RKO (cell line): Measurements from ENCODE around the gene CD164.
"Not testable (repeated sequence)": the region's sequence is repeated elsewhere in the genome, so short reads cannot be mapped to it uniquely, and the experiment has no call there.

Experiments
- DNase-seq: peaks from one replicate; pipeline ENCODE4 v3.0.0-alpha.2; 2016; ENCODE audit warnings: low spot score

CD164 gene

DNA sequence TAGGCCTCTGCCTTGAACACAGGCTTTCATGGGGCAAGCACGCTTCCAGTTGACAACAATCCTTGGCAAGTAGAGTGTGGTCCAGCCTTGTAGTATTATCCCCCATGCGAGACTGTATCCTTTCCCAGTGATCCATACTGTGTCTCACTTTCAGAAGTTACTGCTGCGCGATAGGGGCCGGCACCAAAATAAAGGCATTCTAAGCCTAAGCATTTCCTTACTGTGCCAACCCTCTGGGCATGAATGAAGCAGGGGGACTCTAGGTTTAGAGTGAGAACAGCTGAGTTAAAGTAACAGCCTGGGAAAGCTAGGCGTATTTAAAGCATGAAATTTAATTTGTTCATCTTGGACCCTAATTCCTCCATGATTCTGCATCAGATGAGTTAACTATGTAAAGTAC, 39.4 kb downstream of the CD164 start:
- DNase-seq = no peak

DNA sequence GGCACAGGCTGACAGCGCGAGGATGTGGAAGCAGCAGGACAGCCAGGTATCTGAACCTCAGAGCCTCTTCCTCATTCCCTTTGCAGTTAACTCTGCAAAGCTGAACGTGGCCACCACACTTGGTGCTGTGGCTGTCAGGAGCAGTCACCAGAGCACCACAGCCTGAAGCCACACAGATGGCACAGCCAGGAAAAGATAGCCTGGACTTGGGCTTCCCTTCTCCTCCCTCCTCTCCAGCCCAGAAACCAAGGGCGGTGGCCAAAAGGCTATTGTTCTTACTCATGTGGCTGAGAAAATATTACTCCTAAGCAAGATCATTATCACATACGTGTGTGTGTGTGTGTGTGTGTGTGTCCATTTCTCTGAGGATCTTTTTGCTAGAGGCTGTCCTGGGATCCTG, 39.8 kb downstream of the CD164 start:
- DNase-seq = no peak

DNA sequence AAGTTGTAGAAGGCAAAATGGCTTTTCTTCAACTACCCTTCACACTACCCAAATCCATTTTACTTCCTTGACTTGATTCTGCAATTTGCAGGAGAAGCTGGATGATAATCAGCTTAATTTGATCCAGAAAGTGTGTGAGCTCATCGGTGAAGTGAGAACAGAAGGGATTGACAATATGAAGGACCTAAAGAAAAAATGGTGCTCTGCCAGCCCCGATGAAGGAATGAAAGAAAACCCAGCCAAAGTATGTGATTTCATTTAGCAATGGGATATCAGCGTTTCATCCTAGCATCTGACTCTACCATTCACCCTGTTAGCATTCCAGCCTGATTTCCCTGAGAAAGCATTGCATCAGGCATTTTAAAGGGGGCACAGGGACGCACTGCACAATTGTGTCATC, 41.5 kb downstream of the CD164 start:
- no peak for DNase-seq

DNA sequence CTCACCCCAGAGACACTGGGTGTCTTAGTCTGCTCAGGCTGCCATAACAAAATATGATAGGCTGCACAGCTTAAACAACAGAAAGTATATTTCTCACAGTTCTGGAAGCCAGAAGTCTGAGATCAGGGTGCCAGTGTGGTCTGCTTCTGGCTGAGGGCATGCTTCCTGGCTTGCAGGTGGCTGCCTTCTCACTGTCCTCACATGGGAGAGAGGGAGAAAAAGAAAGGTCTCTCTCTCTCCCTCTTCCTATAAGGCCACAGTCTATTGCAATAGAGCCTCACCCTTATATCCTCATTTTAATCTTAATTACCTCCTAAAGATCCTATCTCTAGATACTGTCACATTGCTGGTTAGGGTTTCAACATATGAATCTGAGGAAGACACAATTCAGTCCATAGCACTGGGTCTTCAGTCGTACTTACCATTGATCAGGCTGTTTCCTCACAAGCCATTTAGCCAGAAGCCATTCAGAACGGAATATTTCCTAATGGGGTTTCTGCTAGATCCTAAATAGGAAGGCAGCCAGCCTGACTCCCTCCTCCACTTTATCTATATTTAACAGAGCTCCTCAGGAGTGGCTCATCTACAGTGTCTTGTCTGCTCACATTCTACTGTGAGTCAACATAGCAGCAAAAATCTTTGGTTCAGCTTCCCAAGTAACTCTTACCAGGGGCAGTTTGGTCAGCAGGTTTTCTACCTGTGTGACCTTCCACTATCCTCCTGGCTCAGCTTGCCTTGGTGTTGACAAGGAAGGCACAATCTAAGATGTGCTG, 42.2 kb downstream of the CD164 start:
- no peak for DNase-seq

DNA sequence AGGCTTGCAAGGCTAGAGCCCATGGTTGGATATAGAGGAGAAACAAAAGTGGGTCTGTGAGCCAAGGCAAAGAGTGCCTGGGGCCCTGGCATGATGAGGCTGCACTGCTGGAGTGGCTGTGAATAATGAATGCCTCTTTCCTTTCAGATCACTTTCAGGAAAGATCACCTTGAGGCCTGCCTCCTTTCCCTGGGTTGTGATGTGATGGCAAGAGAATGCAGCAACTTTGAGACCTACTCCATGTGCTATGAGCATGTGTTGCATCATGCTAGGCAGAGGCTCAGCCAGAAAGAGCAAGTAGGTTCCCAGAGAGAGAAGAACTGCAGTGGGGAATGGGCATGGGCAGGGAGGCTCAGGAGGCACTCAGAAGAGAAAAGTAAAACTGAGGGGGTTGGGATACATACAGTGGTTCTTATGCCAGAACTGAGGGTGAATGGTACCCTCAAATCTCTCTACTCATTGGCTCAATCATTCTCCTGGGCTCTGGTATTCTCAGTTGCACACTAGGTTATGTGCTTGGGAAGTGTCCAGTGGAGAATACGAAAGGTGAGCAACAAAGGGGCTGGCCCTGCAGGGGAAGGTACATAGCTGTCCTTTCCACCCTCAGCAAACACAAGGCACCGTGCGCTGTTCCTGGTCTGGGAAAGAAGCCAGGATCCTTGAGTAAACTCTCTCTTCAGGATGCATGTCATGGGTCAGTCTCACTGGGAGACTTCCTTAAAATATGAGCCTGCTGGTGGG, 45.9 kb downstream of the CD164 start:
- DNase-seq = no peak

DNA sequence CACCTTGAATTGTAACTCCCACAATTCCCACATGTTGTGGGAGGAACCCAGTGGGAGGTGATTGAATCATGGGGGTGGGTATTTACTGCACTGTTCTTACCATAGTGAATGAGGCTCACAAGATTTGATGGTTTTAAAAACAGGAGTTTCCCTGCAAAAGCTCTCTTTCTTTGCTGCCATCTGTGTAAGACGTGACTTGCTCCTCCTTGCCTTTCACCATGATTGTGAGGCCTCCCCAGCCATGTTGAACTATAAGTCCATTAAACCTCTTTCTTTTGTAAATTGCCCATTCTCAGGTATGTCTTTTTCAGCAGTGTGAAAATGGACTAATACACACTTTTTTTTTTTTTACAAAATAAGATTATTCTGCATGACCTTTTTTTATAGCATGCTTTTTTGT, 48.4 kb downstream of the CD164 start:
- DNase-seq = not testable (repeated sequence)

DNA sequence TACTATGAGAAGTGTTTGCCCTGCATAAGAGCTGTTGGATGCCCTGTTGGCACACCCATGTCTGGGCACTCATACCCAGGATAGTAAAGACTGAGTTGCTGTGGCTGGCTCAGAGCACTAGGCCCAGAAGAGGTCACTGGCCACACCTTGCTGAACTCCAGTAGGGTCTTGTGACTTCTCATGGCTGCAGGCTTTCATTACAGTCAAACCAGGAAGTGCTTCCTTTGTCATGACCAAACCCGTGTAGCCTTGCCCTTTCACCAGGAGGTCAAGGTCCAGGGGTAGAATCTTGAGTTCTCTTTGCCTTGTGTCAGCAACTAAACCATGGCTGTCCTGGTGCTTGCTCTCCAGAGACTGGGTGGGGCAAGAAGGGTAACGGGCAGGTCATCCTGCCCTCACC, 49.5 kb downstream of the CD164 start:
- no peak for DNase-seq

DNA sequence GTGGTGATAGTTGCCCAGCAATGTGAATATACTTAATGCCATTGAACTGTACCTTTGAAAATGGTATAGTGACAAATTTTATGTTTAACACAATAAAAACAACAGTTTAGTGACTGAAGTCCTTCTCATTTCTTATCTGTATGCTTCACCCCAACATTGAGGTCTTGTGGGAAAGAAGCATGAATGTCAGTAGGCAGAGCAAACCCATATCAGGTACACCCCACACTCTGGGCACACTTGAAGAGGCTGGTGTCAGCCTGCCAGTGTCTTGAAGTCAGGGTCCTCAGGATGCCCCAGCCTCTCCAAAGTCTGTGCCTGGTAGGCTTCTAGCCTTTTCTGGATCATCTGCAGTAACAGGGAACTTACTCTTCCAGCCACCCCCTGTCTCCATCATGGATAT, 51.2 kb downstream of the CD164 start:
- no peak for DNase-seq

DNA sequence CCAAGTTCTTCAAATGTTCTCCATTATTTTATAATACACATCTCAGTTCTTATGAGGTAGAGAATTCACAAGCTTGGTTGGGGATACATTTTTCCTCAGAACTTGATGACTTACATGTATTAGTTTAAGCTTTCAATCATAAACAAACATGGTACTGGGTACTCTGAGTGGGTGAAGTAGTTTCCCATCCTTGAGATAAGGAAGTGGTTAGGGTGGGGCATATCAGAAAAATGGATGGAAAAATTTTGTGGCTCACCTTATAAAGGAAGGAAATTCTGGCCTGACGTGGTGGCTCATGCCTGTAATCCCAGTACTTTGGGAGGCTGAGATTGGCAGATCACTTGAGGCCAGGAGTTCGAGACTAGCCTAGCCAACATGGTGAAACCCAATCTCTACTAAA, 52.0 kb downstream of the CD164 start:
- DNase-seq = no peak

DNA sequence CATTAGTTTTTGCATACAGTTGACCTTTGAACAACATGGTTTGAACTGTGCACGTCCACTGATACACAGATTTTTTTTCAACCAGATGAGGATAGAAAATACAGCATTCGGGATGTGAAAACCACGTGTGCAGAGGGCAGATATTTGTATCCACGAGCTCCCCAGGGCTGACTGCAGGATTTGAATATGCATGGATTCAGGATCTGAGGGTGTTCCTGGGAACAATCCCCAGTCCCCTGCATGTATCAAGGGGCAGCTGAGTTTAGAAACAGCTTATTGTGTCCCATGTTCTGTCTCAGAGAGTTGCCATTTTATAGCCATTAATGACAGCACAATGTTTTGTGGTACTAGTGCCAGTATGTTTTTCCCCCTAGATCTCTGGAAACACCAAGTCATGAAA, 53.6 kb downstream of the CD164 start:
- DNase-seq = no peak

DNA sequence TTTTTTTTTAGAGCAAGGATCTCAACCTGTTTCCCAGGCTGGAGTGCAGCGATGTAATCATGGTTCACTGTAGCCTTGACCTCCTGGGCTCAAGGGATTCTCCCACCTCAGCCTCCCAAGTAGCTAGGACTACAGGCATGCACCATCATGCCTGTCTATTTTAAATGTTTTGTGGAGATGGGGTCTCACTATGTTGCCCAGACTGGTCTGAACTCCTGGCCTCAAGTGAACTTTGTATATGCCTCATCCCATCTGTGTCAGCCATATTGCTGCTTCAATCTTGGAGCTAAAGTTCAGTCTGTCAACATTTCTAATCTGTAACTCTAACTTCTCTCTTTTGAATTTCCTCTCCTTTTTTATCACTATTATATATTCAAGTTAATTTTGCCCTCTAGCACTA, 54.3 kb downstream of the CD164 start:
- DNase-seq = no peak

DNA sequence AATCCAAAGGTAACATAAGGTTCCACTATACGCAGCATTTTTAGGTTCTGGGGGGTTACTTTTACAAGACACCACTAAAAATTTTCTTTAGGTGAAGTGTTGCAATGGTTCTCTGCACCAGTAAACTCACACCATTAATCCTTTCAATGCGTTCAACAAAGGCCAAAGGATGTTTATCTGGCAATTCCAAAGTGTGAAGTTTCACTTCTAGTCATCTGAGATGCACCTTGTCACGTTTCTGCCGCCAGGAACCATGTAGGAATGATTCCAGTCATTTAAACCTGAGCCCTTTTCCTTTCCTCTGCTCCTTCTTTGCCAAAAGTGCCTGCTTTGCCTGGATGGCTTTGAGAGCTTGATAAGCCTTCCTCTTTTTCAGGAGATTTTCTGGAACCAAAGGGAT, 54.8 kb downstream of the CD164 start:
- DNase-seq = no peak

DNA sequence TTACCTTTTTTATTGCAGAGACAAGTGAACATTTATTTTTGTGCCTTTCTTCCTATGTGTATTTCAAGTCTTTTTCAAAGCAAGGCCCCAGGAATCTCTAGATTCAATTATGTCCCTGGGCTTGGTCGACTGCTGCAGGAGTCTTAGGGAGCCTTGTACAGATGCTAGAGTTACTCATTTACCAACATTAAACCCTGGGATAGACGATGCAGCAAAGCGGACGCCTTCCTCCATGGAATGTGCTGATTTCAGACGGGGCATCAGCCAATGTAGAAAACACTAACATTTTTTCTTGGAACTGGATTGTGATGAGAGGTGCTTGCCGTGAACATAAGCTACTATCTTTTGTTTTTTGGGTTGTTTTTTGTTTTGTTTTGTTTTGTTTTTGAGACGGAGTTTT, 55.9 kb downstream of the CD164 start:
- DNase-seq = no peak

DNA sequence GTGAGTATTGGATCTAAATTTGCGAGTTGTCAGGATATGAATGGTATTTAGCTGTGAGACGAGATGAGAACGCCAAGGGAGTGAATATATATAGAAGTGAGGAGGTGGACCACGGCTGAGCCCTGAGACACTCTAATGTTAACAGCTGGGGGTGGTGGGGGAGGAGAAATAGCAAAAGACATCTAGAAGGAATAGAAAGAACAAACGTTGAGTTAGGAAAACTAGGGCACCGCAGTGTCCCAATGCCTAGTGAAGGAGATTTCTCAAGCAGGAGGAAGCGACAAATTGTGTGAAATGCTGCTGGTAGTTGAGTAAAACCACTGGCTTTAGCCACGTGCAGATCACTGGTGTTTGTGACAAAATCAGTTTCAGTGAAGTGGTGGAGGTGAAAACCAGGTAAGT, 56.9 kb downstream of the CD164 start:
- no peak for DNase-seq

DNA sequence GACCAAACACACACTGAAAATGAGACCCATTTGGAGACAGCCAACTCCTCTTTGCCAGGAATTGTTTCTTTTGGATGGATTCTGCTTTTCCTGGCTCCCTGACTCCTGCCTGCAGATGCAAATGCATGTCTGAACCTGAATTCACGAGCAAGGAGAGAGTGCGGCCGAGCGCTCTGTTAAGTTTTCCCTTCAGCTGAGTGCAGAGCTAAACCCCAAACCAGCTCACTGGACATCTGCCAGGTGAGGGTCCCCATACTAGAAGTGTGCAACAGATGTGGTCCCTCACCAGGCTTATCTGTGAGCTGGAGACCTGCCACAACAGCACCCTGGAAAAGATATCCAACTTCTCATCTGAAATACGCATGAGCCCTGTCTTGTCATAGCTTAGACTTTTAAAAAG, 59.0 kb downstream of the CD164 start:
- no peak for DNase-seq

DNA sequence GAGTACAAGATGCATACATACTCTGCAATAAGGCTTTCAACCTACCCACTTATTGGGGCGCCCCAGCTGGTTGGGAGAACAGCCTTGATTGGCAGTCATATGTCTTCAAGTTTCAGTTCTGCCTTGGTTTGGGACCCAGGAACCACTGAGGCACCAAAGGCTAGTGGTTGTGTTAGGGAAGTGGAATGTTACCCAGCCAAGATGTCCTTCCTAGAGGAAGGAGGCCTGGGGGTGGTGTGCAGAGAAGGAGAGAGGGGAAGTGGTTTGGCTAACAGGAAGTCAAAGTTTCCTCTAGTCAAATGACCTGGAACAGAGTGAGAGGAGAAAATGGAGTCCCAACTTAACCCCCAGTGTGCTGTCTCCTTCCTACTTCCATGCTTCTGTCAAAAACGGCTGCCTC, 59.4 kb downstream of the CD164 start:
- DNase-seq = no peak

DNA sequence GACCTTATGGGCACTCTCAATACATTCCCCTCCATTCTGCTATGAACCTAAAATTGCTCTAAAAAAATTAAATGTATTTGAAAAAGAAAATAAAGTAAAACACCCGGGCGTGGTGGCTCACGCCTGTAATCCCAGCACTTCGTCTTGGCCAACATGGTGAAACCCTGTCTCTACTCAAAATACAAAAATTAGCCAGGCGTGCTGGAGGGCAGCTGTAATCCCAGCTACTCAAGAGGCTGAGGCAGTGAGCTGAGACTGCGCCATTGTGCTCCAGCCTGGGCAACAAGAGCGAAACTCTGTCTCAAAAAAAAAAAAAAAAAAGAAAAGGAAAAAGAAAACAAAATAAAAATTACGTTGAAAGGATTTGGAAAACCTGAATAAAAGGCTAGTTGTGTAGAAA, 60.5 kb downstream of the CD164 start:
- DNase-seq = no peak

DNA sequence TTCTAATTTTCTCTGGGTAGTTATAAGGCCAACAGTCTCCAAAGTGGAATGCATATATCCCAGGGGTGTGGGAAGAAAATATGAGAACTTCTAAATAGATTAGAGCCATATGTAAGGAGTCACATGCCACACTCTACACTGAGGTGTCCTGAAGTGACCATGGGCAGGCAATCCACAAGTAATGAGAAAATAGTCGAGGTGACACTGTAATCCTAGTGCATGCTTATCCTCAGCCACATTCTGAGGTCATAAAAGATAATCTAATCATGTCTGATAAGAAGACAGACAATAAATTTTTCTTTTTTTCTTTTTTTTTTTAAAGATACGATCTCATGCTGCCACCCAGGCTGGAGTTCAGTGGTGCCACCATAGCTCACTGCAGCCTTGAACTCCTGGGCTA, 62.2 kb downstream of the CD164 start:
- DNase-seq = no peak

DNA sequence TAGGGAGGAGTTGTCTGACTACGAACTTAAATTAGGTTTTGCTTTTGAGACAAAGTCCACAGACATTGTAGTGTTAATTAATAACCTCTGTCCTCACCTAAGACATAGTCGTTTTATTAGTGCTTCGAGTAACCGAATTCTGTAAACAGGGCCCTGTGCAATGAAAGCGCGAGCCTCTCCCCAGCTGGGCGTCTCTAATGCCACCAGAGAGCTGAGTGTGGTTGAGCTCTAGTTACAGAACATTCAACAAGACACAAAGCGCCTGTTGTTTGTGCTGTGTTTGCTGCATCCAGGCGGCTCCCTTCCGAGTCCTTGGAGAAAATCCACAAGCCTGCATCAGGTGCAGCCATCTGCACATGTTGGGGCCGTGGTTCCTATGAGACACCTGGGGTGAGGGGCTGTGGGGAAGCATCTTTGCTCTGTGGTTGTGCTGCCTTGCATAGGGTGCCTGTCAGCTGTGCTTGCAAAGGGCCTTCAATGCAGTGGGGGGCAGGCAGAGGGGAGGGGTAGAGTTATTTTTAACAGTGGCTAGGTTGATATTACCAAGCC, 63.9 kb downstream of the CD164 start:
- no peak for DNase-seq

DNA sequence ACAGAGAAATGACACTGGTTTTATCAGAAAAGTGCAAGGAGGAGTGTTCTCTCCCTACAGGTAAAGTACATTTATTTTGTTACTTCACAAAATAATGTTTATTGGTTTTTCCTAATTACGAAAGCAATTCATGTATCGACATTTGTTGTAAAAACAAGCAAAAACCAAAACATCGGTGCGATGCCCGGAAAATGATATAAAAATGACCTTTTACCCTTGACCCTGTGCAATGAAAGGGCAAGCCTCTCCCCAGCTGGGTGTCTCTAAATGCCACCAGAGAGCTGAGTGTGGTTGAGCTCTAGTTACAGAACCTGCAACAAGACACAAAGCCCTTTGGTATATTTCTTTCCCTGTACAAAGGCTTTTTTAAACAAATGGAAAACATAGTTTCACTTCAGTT, 65.4 kb downstream of the CD164 start:
- DNase-seq = no peak
